WTC11 (cell line): ENCODE data around the gene RTKN. TPM values are rescaled to one million over a fixed set of nuclear protein-coding genes. Genes with fewer than 3 reads are reported as not detected.

Experiments
- ATAC-seq: fragments of 200-7000 bp; cut with Tn5 transposase; 2 replicates; pipeline ENCODE4 v1.10.0; 2021; ENCODE audit warnings: mild to moderate bottlenecking, moderate library complexity
- CTCF ChIA-PET: fragments of 300-600 bp; sonication (Branson Sonifier 250); formaldehyde crosslinking; loops from one replicate; lab custom pipeline; 2021; ENCODE audit warnings: antibody characterized with exemption; lab: Charles Lee
- POLR2A ChIA-PET: fragments of 350-600 bp; sonication (Branson Sonifier 250); formaldehyde crosslinking; loops from one replicate; lab custom pipeline; 2021; ENCODE audit warnings: antibody characterized with exemption; lab: Charles Lee
- DNase-seq: peaks from one replicate; pipeline ENCODE4 v3.0.0; 2021; ENCODE audit warnings: low spot score
- H3K27ac Mint-ChIP-seq: 2 replicates; pipeline ENCODE4 v1.8.0; 2021; ENCODE audit warnings: mixed read lengths
- H3K27me3 Mint-ChIP-seq: 2 replicates; pipeline ENCODE4 v1.8.0; 2021; ENCODE audit warnings: low read depth, mild to moderate bottlenecking, moderate library complexity, mixed read lengths
- H3K36me3 Mint-ChIP-seq: 2 replicates; pipeline ENCODE4 v1.8.0; 2021; ENCODE audit warnings: mixed read lengths
- H3K4me1 Mint-ChIP-seq: 2 replicates; pipeline ENCODE4 v1.8.0; 2022; ENCODE audit warnings: mixed read lengths
- H3K4me3 Mint-ChIP-seq: 2 replicates; pipeline ENCODE4 v1.8.0; 2021; ENCODE audit warnings: mild to moderate bottlenecking, moderate library complexity, mixed read lengths
- H3K9me3 Mint-ChIP-seq: 2 replicates; pipeline ENCODE4 v1.8.0; 2021; ENCODE audit warnings: mixed read lengths
- CREB1 ChIP-seq: sonication (generic); formaldehyde crosslinking; IDR thresholded peaks from 2 replicates; pipeline ENCODE4 v1.8.0; 2023; ENCODE audit warnings: mild to moderate bottlenecking, missing genetic modification reagents
- GRHL2 ChIP-seq: fragments of 250-450 bp; sonication (Bioruptor Pico); IDR thresholded peaks from 2 replicates; pipeline ENCODE4 v1.8.0; 2022; ENCODE audit warnings: mild to moderate bottlenecking, moderate library complexity; ENCODE audit not compliant: insufficient replicate concordance, severe bottlenecking
- JUN ChIP-seq: sonication (generic); formaldehyde crosslinking; IDR thresholded peaks from 2 replicates; pipeline ENCODE4 v1.8.0; 2023; ENCODE audit warnings: mild to moderate bottlenecking, missing genetic modification reagents
- KAT7 ChIP-seq: sonication (generic); formaldehyde crosslinking; IDR thresholded peaks from 2 replicates; pipeline ENCODE4 v1.8.1; 2023; ENCODE audit warnings: missing genetic modification reagents, mild to moderate bottlenecking, borderline replicate concordance
- NR2C2 ChIP-seq: sonication (generic); formaldehyde crosslinking; IDR thresholded peaks from 2 replicates; pipeline ENCODE4 v1.8.0; 2022; ENCODE audit warnings: mild to moderate bottlenecking, missing genetic modification reagents
- SP1 ChIP-seq: sonication (generic); formaldehyde crosslinking; conservative IDR thresholded peaks from 2 replicates; pipeline ENCODE4 v1.8.1; 2022; ENCODE audit warnings: missing genetic modification reagents
- TCF7 ChIP-seq: sonication (generic); formaldehyde crosslinking; IDR thresholded peaks from 2 replicates; pipeline ENCODE4 v1.8.0; 2022; ENCODE audit warnings: mild to moderate bottlenecking, low read depth, missing genetic modification reagents, moderate library complexity
- ZBTB21 ChIP-seq: sonication (generic); formaldehyde crosslinking; IDR thresholded peaks from 2 replicates; pipeline ENCODE4 v1.8.1; 2023; ENCODE audit warnings: mild to moderate bottlenecking, missing genetic modification reagents, borderline replicate concordance
- ZNF232 ChIP-seq: sonication (generic); formaldehyde crosslinking; IDR thresholded peaks from 2 replicates; pipeline ENCODE4 v1.8.0; 2022; ENCODE audit warnings: mild to moderate bottlenecking, missing genetic modification reagents
- ZNF317 ChIP-seq: sonication (generic); formaldehyde crosslinking; IDR thresholded peaks from 2 replicates; pipeline ENCODE4 v1.8.1; 2023; ENCODE audit warnings: low read depth, mild to moderate bottlenecking, moderate library complexity, missing genetic modification reagents, borderline replicate concordance
- total RNA-seq: library from RNA; stranded (reverse); gene quantifications from 3 replicates; pipeline ENCODE4 v1.2.3, GENCODE V29; 2021
- TF ChIP-seq, protein P1 (sequence below): sonication (generic); formaldehyde crosslinking; IDR thresholded peaks from 2 replicates; pipeline ENCODE4 v1.8.1; 2022; ENCODE audit warnings: mild to moderate bottlenecking, missing genetic modification reagents, moderate library complexity, borderline replicate concordance
- TF ChIP-seq, protein P2 (sequence below): sonication (generic); formaldehyde crosslinking; IDR thresholded peaks from 2 replicates; pipeline ENCODE4 v1.8.0; 2022; ENCODE audit warnings: mild to moderate bottlenecking, missing genetic modification reagents
- TF ChIP-seq, protein P3 (sequence below): fragments of 250-450 bp; sonication (Bioruptor Pico); IDR thresholded peaks from 2 replicates; pipeline ENCODE4 v1.9.0; 2021; ENCODE audit warnings: mild to moderate bottlenecking
- TF ChIP-seq, protein P4 (sequence below): fragments of 250-450 bp; sonication (Bioruptor Pico); IDR thresholded peaks from 2 replicates; pipeline ENCODE4 v2.1.2; 2022; ENCODE audit warnings: mild to moderate bottlenecking, moderate library complexity
- TF ChIP-seq, protein P5 (sequence below): sonication (generic); formaldehyde crosslinking; conservative IDR thresholded peaks from 2 replicates; pipeline ENCODE4 v1.8.1; 2023; ENCODE audit warnings: mild to moderate bottlenecking, low read depth, missing genetic modification reagents, moderate library complexity
- TF ChIP-seq, protein P6 (sequence below): sonication (generic); formaldehyde crosslinking; IDR thresholded peaks from 2 replicates; pipeline ENCODE4 v1.8.1; 2023; ENCODE audit warnings: mild to moderate bottlenecking, missing genetic modification reagents, moderate library complexity
- TF ChIP-seq, protein P7 (sequence below): sonication (generic); formaldehyde crosslinking; IDR thresholded peaks from 2 replicates; pipeline ENCODE4 v1.8.1; 2022; ENCODE audit warnings: missing genetic modification reagents, borderline replicate concordance
- TF ChIP-seq, protein P8 (sequence below): sonication (generic); formaldehyde crosslinking; IDR thresholded peaks from 2 replicates; pipeline ENCODE4 v1.8.1; 2023; ENCODE audit warnings: mild to moderate bottlenecking, moderate library complexity, missing genetic modification reagents

The RTKN gene
- total RNA-seq, 1 experiment from 2014 or later = 80.1 TPM

DNA sequence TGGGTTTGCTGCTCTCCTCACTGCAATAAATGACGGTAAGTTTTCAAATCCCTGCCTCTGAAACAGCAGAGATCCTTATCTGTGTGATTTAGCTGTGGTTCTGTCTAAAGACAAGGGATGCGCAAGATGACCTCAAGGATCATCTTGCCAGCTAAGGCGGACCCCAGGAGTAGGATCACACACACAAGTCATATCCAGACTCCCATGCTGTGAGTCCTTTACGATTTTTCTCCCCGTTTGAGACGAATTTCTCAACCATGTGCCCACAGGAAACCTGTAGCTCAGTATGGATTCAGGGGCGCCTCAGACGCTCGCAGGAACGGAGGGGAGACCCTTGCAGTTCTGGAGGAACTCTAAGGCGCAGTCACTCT is 50.5 kb downstream of the RTKN start:
- ChIA-PET CTCF (interaction anchor here (0.7 to 3.3 kb wide), 38 partner anchors 9 to 562 kb away, joined by 3 to 36 read pairs (median 5); partner anchors contain the start of genes AUP1, C2orf81, CCDC142 and DCTN1), POLR2A (interaction anchor here (0.7 to 1.6 kb wide), 8 partner anchors 9 to 67 kb away, joined by 3 to 12 read pairs (median 5); partner anchors contain the start of gene WBP1)
- Mint-ChIP-seq H3K4me1 (peaks cover 4% of the 10 kb centered on the region; the same call in 1 of the 2 replicates), H3K9me3 (no peaks in the 10 kb centered on the region), H3K27ac (peak overlapping the region; percentile 95), H3K4me3 (no peak overlapping the region; the same call in 1 of the 2 replicates), H3K36me3 (no peaks in the 10 kb centered on the region), H3K27me3 (no peaks in the 10 kb centered on the region; the same call in none of the 2 replicates)
- DNase-seq (no peak), ATAC-seq (peak; percentile 25)
- TF ChIP-seq, protein P1, sequence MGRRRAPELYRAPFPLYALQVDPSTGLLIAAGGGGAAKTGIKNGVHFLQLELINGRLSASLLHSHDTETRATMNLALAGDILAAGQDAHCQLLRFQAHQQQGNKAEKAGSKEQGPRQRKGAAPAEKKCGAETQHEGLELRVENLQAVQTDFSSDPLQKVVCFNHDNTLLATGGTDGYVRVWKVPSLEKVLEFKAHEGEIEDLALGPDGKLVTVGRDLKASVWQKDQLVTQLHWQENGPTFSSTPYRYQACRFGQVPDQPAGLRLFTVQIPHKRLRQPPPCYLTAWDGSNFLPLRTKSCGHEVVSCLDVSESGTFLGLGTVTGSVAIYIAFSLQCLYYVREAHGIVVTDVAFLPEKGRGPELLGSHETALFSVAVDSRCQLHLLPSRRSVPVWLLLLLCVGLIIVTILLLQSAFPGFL = no peak
- TF ChIP-seq, protein P2, sequence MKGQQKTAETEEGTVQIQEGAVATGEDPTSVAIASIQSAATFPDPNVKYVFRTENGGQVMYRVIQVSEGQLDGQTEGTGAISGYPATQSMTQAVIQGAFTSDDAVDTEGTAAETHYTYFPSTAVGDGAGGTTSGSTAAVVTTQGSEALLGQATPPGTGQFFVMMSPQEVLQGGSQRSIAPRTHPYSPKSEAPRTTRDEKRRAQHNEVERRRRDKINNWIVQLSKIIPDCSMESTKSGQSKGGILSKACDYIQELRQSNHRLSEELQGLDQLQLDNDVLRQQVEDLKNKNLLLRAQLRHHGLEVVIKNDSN (CRISPR knock-in tag) = no peak
- TF ChIP-seq KAT7 (no peak), SP1 (CRISPR knock-in tag) (no peak), NR2C2 (no peak), JUN (CRISPR knock-in tag) (no peak), ZBTB21 (CRISPR knock-in tag) (no peak), TCF7 (CRISPR knock-in tag) (no peak)
- TF ChIP-seq, protein P3, sequence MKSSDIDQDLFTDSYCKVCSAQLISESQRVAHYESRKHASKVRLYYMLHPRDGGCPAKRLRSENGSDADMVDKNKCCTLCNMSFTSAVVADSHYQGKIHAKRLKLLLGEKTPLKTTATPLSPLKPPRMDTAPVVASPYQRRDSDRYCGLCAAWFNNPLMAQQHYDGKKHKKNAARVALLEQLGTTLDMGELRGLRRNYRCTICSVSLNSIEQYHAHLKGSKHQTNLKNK (CRISPR knock-in tag) = no peak
- TF ChIP-seq, protein P4, sequence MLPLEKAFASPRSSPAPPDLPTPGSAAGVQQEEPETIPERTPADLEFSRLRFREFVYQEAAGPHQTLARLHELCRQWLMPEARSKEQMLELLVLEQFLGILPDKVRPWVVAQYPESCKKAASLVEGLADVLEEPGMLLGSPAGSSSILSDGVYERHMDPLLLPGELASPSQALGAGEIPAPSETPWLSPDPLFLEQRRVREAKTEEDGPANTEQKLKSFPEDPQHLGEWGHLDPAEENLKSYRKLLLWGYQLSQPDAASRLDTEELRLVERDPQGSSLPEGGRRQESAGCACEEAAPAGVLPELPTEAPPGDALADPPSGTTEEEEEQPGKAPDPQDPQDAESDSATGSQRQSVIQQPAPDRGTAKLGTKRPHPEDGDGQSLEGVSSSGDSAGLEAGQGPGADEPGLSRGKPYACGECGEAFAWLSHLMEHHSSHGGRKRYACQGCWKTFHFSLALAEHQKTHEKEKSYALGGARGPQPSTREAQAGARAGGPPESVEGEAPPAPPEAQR (CRISPR knock-in tag) = no peak
- TF ChIP-seq, protein P5, sequence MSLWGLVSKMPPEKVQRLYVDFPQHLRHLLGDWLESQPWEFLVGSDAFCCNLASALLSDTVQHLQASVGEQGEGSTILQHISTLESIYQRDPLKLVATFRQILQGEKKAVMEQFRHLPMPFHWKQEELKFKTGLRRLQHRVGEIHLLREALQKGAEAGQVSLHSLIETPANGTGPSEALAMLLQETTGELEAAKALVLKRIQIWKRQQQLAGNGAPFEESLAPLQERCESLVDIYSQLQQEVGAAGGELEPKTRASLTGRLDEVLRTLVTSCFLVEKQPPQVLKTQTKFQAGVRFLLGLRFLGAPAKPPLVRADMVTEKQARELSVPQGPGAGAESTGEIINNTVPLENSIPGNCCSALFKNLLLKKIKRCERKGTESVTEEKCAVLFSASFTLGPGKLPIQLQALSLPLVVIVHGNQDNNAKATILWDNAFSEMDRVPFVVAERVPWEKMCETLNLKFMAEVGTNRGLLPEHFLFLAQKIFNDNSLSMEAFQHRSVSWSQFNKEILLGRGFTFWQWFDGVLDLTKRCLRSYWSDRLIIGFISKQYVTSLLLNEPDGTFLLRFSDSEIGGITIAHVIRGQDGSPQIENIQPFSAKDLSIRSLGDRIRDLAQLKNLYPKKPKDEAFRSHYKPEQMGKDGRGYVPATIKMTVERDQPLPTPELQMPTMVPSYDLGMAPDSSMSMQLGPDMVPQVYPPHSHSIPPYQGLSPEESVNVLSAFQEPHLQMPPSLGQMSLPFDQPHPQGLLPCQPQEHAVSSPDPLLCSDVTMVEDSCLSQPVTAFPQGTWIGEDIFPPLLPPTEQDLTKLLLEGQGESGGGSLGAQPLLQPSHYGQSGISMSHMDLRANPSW (CRISPR knock-in tag) = no peak

DNA sequence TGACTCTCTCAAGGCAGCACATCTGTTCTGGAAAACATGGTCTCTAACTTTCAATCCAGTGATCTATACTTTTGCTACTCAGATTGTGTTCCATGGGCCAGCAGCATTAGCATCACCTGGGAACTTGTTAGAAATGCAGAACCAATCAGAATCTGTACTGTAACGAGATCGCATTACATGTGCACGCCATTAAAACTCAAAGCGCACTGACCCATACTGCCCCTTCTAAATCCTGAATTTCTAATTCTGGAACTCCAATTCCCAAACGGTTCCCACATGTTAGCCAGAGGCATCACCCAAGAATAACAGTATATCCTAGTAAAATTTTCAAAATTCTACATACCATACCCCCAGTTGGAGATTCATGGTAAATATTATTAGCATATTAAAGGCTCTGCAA is 51.1 kb downstream of the RTKN start:
- Mint-ChIP-seq H3K4me3 (no peak overlapping the region; the same call in 1 of the 2 replicates), H3K27me3 (no peaks in the 10 kb centered on the region; the same call in none of the 2 replicates), H3K27ac (no peak overlapping the region), H3K9me3 (no peaks in the 10 kb centered on the region), H3K36me3 (no peaks in the 10 kb centered on the region), H3K4me1 (peaks cover 4% of the 10 kb centered on the region; the same call in 1 of the 2 replicates)
- DNase-seq (no peak), ATAC-seq (no peak)
- TF ChIP-seq, protein P6, sequence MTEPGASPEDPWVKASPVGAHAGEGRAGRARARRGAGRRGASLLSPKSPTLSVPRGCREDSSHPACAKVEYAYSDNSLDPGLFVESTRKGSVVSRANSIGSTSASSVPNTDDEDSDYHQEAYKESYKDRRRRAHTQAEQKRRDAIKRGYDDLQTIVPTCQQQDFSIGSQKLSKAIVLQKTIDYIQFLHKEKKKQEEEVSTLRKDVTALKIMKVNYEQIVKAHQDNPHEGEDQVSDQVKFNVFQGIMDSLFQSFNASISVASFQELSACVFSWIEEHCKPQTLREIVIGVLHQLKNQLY (CRISPR knock-in tag) = no peak
- TF ChIP-seq GRHL2 (no peak), ZNF317 (no peak), ZNF232 (CRISPR knock-in tag) (no peak), CREB1 (no peak)
- TF ChIP-seq, protein P7, sequence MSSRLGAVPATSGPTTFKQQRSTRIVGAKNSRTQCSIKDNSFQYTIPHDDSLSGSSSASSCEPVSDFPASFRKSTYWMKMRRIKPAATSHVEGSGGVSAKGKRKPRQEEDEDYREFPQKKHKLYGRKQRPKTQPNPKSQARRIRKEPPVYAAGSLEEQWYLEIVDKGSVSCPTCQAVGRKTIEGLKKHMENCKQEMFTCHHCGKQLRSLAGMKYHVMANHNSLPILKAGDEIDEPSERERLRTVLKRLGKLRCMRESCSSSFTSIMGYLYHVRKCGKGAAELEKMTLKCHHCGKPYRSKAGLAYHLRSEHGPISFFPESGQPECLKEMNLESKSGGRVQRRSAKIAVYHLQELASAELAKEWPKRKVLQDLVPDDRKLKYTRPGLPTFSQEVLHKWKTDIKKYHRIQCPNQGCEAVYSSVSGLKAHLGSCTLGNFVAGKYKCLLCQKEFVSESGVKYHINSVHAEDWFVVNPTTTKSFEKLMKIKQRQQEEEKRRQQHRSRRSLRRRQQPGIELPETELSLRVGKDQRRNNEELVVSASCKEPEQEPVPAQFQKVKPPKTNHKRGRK = no peak
- TF ChIP-seq, protein P8, sequence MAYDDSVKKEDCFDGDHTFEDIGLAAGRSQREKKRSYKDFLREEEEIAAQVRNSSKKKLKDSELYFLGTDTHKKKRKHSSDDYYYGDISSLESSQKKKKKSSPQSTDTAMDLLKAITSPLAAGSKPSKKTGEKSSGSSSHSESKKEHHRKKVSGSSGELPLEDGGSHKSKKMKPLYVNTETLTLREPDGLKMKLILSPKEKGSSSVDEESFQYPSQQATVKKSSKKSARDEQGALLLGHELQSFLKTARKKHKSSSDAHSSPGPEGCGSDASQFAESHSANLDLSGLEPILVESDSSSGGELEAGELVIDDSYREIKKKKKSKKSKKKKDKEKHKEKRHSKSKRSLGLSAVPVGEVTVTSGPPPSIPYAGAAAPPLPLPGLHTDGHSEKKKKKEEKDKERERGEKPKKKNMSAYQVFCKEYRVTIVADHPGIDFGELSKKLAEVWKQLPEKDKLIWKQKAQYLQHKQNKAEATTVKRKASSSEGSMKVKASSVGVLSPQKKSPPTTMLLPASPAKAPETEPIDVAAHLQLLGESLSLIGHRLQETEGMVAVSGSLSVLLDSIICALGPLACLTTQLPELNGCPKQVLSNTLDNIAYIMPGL = no peak
- TF ChIP-seq, all 79 proteins: peak for 0
- ChIA-PET POLR2A (interaction anchor here (1.0 to 1.3 kb wide), 4 partner anchors 16 to 52 kb away, joined by 3 to 7 read pairs (median 5); no protein-coding TSS in a partner anchor), CTCF (interaction anchor here (0.9 to 3.3 kb wide), 21 partner anchors 8 to 270 kb away, joined by 3 to 36 read pairs (median 8); partner anchors contain the start of genes AUP1, CCDC142, DCTN1 and MOB1A)
